Measurements from ENCODE around the gene PSENEN.

- TF ChIP-seq CTCF (optimal IDR thresholded peaks at IDR 0.05 in 1 of 3, IDR thresholded peaks at IDR 0.05 in 1 of 3, conservative IDR thresholded peaks at IDR 0.05 in 1 of 3; ENCODE audit: extremely low read depth in 1 of 3, insufficient read depth in 2 of 3, low read length in 3 of 3): no peak
- TF ChIP-seq EZH2 (IDR thresholded peaks at IDR 0.05; ENCODE audit: low read length): no peak
Observed at GRCh38 chr19:35784503-35785338, 39.3 kb downstream of the PSENEN start.

Data from keratinocyte (primary cell).